ENCODE data around the gene CFAP73. TPM values are rescaled to one million over a fixed set of nuclear protein-coding genes. Genes with fewer than 3 reads are reported as not detected.

Gene CFAP73
- total RNA-seq, 4 donors from 2014 or later, result not detected

DNA sequence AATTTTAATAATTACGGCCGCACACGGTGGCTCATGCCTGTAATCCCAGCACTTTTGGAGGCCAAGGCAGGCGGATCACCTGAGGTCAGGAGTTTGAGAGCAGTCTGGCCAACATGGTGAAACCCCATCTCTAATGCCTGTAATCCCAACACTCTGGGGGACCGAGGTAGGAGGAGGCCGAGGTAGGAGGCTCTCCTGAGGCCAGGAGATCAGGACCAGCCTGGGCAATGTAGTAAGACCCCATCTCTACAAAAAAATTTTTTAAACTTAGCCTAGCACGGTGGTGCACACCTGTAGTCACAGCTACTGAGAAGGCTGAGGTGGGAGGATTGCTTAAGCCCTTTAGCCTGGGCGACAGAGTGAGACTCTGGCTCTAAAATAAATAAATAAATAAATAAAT is 5.6 kb upstream of the CFAP73 start:
- no peak for DNase-seq
- in situ Hi-C loops (cut with MboI; ENCODE audit: low sequenced_read_pairs in 4 of 4) (no loop called here), intact Hi-C loops (cut with DNase I; ENCODE audit: low total_unique reads) (no loop called here)
- TF ChIP-seq POLR2A (IDR thresholded peaks at IDR 0.05), result no peak
- TF ChIP-seq, protein P1, sequence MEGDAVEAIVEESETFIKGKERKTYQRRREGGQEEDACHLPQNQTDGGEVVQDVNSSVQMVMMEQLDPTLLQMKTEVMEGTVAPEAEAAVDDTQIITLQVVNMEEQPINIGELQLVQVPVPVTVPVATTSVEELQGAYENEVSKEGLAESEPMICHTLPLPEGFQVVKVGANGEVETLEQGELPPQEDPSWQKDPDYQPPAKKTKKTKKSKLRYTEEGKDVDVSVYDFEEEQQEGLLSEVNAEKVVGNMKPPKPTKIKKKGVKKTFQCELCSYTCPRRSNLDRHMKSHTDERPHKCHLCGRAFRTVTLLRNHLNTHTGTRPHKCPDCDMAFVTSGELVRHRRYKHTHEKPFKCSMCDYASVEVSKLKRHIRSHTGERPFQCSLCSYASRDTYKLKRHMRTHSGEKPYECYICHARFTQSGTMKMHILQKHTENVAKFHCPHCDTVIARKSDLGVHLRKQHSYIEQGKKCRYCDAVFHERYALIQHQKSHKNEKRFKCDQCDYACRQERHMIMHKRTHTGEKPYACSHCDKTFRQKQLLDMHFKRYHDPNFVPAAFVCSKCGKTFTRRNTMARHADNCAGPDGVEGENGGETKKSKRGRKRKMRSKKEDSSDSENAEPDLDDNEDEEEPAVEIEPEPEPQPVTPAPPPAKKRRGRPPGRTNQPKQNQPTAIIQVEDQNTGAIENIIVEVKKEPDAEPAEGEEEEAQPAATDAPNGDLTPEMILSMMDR (IDR thresholded peaks at IDR 0.05 in 4 of 5, conservative IDR thresholded peaks at IDR 0.05 in 1 of 5), result no peak
- Histone ChIP-seq H3K27ac (no peak overlapping the region), H3K9me3 (no peaks in the 10 kb centered on the region), H3K4me3 (no peak overlapping the region), H3K27me3 (peaks cover 0 to 6% (median 3%) of the 10 kb centered on the region in 3 donors), H3K4me1 (no peaks in the 10 kb centered on the region), H3K36me3 (no peaks in the 10 kb centered on the region)
- ATAC-seq, result no peak

- intact Hi-C loops (cut with DNase I; ENCODE audit: low total_unique reads), result no loop called here
Measured at GRCh38 chr12:113144806-113145205, 4.7 kb upstream of the CFAP73 start.

DNA sequence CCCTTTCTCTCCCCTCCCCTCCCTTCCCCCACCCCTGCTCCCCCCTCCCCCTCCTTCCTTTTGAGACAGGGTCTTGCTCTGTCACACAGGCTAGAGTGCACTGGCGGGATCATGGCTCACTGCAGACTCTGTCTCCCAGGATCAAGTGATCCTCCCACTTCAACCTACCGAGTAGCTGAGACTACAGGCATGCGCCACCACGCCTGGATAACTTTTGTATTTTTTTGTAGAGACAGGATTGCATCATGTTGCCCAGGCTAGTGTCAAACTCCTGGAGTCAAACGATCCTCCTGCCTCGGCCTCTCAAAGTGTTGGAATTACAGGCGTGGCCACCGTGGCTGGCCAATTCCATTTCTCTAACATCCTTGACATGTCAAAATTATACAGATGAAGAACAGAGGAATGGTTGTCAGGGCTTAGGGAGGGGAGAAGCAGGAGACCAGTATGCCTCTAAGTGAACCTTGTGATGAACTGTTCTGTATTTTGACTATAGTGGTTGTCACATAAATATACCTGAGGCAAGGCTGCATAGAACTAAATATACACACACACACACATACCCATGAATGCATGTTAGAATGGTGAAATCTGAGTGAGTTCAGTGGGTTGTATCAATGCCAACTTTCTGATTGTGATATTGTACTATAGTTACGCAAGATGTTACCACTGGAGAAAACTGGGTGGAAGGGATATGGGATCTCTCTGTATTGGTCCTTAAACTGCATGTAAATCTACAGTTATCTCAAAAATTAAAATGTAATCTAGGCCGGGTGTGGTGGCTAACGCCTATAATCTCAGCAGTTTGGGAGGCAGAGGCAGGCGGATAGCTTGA is 3.6 kb upstream of the CFAP73 start:
- intact Hi-C loops (cut with DNase I; ENCODE audit: low total_unique reads) (no loop called here), in situ Hi-C loops (cut with MboI; ENCODE audit: low sequenced_read_pairs in 4 of 4) (no loop called here)
- H3K9me3 ChIP-seq, result no peaks in the 10 kb centered on the region
- H3K27ac ChIP-seq, result no peak overlapping the region
- no peak overlapping the region for H3K4me3 ChIP-seq
- no peak for DNase-seq
- no peaks in the 10 kb centered on the region for H3K4me1 ChIP-seq
- no peak for TF ChIP-seq POLR2A (IDR thresholded peaks at IDR 0.05)
- ATAC-seq, result no peak
- peaks cover 6 to 19% (median 14%) of the 10 kb centered on the region in 3 donors for H3K27me3 ChIP-seq
- no peaks in the 10 kb centered on the region for H3K36me3 ChIP-seq

More at GRCh38 chr12:113144806-113145205, 4.7 kb upstream of the CFAP73 start:
- peaks cover 0 to 7% (median 6%) of the 10 kb centered on the region in 3 donors for H3K27me3 ChIP-seq
- H3K9me3 ChIP-seq, result no peaks in the 10 kb centered on the region
- in situ Hi-C loops (cut with MboI; ENCODE audit: low sequenced_read_pairs in 4 of 4), result no loop called here
- H3K4me3 ChIP-seq, result no peak overlapping the region
- H3K27ac ChIP-seq, result no peak overlapping the region
- no peak for DNase-seq
- H3K4me1 ChIP-seq, result no peaks in the 10 kb centered on the region
- H3K36me3 ChIP-seq, result no peaks in the 10 kb centered on the region
- no peak for ATAC-seq
- TF ChIP-seq, protein P1 (IDR thresholded peaks at IDR 0.05 in 4 of 5, conservative IDR thresholded peaks at IDR 0.05 in 1 of 5), result no peak
- TF ChIP-seq POLR2A (IDR thresholded peaks at IDR 0.05), result no peak

DNA sequence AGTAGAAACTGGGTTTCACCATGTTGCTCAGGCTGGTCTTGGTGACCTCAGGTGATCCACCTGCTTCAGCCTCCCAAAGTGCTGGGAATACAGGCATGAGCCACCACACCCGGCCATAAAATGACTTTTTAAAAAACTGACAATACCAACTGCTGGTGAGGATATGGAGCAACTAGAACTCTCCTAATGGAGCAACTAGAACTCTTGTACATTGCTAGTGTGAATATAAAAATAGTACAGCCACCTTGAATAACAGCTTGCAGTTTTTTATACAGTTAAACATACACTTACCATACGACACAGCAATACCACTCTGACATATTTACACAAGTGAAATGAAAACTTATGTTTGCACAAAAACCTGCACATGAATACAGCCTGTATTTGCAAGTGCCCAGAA is 2.5 kb upstream of the CFAP73 start:
- intact Hi-C loops (cut with DNase I; ENCODE audit: low total_unique reads) (no loop called here), in situ Hi-C loops (cut with MboI; ENCODE audit: low sequenced_read_pairs in 4 of 4) (no loop called here)
- ATAC-seq (no peak), DNase-seq (no peak)
- no peak for TF ChIP-seq POLR2A (IDR thresholded peaks at IDR 0.05)
- TF ChIP-seq, protein P1 (IDR thresholded peaks at IDR 0.05 in 4 of 5, conservative IDR thresholded peaks at IDR 0.05 in 1 of 5), result no peak
- no peak overlapping the region for H3K27ac ChIP-seq
- H3K4me3 ChIP-seq, result no peak overlapping the region
- H3K36me3 ChIP-seq, result no peaks in the 10 kb centered on the region
- peaks cover 12 to 29% (median 25%) of the 10 kb centered on the region in 3 donors for H3K27me3 ChIP-seq
- no peaks in the 10 kb centered on the region for H3K9me3 ChIP-seq
- H3K4me1 ChIP-seq, result no peaks in the 10 kb centered on the region

GRCh38 chr12:113151655-113152054 is 2.1 kb downstream of the CFAP73 start:
- no peak for ATAC-seq
- intact Hi-C loops (cut with DNase I; ENCODE audit: low total_unique reads), result loop anchor here (2.0 kb wide), 1 partner anchor 103 kb away; no protein-coding TSS in a partner anchor
- DNase-seq, result no peak
- no peaks in the 10 kb centered on the region for H3K9me3 ChIP-seq
- TF ChIP-seq POLR2A (IDR thresholded peaks at IDR 0.05), result no peak
- TF ChIP-seq, protein P1 (IDR thresholded peaks at IDR 0.05 in 4 of 5, conservative IDR thresholded peaks at IDR 0.05 in 1 of 5), result no peak
- peaks cover 50 to 70% (median 53%) of the 10 kb centered on the region in 3 donors for H3K27me3 ChIP-seq
- H3K4me1 ChIP-seq, result no peaks in the 10 kb centered on the region
- H3K36me3 ChIP-seq, result no peaks in the 10 kb centered on the region
- no peak overlapping the region for H3K27ac ChIP-seq
- H3K4me3 ChIP-seq, result no peak overlapping the region
- in situ Hi-C loops (cut with MboI; ENCODE audit: low sequenced_read_pairs in 4 of 4), result loop anchor here in 1 of 4 donors (5.0 kb wide), 1 partner anchor 104 kb away; no protein-coding TSS in a partner anchor
